ENCODE data around the gene STARD5.

GRCh38 chr15:81360491-81360890, 36.5 kb upstream of the STARD5 start:
- TF ChIP-seq CTCF (IDR thresholded peaks at IDR 0.05; ENCODE audit: low read depth, low read length) (no peak), MAX (IDR thresholded peaks at IDR 0.05; ENCODE audit: low read depth, low read length) (no peak), POLR2A (IDR thresholded peaks at IDR 0.05; ENCODE audit: extremely low read depth, insufficient read length) (no peak)
